Measurements from ENCODE around the gene NFAM1.

GRCh38 chr22:42428025-42428424 is 4.2 kb downstream of the NFAM1 start:
- TF ChIP-seq POLR2A (IDR thresholded peaks at IDR 0.05), result no peak
- no peak for TF ChIP-seq CTCF (IDR thresholded peaks at IDR 0.05)
